Measurements from ENCODE around the gene FCF1. TPM values are rescaled to one million over a fixed set of nuclear protein-coding genes. Genes with fewer than 3 reads are reported as not detected.
A peak's percentile ranks its signal among the peaks of the same experiment; 100 is the strongest.

FCF1 gene
- total and polyA plus RNA-seq, 2 of the 4 experiments (the other 2 are of a cell fraction), result 37.1 to 45.5 TPM

- H2BK120ac ChIP-seq (ENCODE audit: low read depth, low read length), result no peak overlapping the region
- peaks cover 16 to 32% of the 10 kb centered on the region in 2 experiments; a peak in 2 of 4 replicates for H3K79me1 ChIP-seq (ENCODE audit: low read depth in 1 of 2, low read length in 2 of 2)
- ChIA-PET CTCF (no interaction called here), POLR2A (ENCODE audit: unreplicated experiment) (interaction anchor here (0.5 kb wide), 1 partner anchor 12 kb away, joined by 3 read pairs; no protein-coding TSS in a partner anchor)
- no peak overlapping the region for H2BK15ac ChIP-seq (ENCODE audit: low read depth, low read length)
- dilution Hi-C loops (cut with HindIII; ENCODE audit: low sequenced_read_pairs, unreplicated experiment) (no loop called here), intact Hi-C loops (cut with micrococcal nuclease) (no loop called here), in situ Hi-C loops (cut with MboI; ENCODE audit: low sequenced_read_pairs) (no loop called here)
- no peak overlapping the region for H2BK20ac ChIP-seq (ENCODE audit: low read depth, low read length)
- TF ChIP-seq MXI1 (IDR thresholded peaks at IDR 0.05; ENCODE audit: borderline replicate concordance, low read depth, low read length), result no peak
- no peak for TF ChIP-seq FOS (IDR thresholded peaks at IDR 0.05; ENCODE audit: low read depth, low read length)
- no peak for TF ChIP-seq CHD1 (IDR thresholded peaks at IDR 0.05; ENCODE audit: low read depth, low read length)
- no peak for TF ChIP-seq MAFK (IDR thresholded peaks at IDR 0.05; ENCODE audit: low read depth, low read length)
- H3K4ac ChIP-seq (ENCODE audit: low read depth, low read length), result no peak overlapping the region
- ATAC-seq (ENCODE audit: low read depth) (no peak), DNase-seq (no peak)
- WGBS, 2 experiments (ENCODE audit: extremely low coverage in 2 of 2, insufficient read length in 1 of 2), result no CpG with 5 or more reads among the region's 1 CpG
- no peak overlapping the region for H3K27ac ChIP-seq (ENCODE audit: insufficient read depth, low read length)
- no peaks in the 10 kb centered on the region for H3K9me3 ChIP-seq (ENCODE audit: control insufficient read depth, insufficient read depth, low read length)
- BruUV-seq (replicated peaks), result no TSS peak
- H4K91ac ChIP-seq (ENCODE audit: insufficient read depth, low read depth, low read length), result no peak overlapping the region
- H4K20me1 ChIP-seq (ENCODE audit: insufficient read depth, low read length), result no peaks in the 10 kb centered on the region
- no peak overlapping the region for H3K4me3 ChIP-seq (ENCODE audit: insufficient read depth, low read depth, low read length)
- no peak overlapping the region for H4K5ac ChIP-seq (ENCODE audit: low read depth, low read length)
- peaks cover 6% of the 10 kb centered on the region for H3K4me1 ChIP-seq (ENCODE audit: control insufficient read depth, insufficient read depth, low read length)
- no peak overlapping the region for H3K18ac ChIP-seq (ENCODE audit: low read depth, low read length)
- no peak overlapping the region for H3K4me2 ChIP-seq (ENCODE audit: low read depth, low read length)
- no peak overlapping the region for H3K56ac ChIP-seq (ENCODE audit: extremely low read depth, insufficient read depth, low read length)
- peaks cover 6% of the 10 kb centered on the region for H3K9me1 ChIP-seq (ENCODE audit: insufficient read depth, low read length)
- H2AK9ac ChIP-seq (replicated peaks; ENCODE audit: low read depth, low read length, poor library complexity), result no peak overlapping the region
- H3K9ac ChIP-seq (ENCODE audit: low read depth, low read length), result no peak overlapping the region
- H3K23ac ChIP-seq (ENCODE audit: low read depth, low read length), result no peak overlapping the region
- no peaks in the 10 kb centered on the region for H3K27me3 ChIP-seq (ENCODE audit: control insufficient read depth, insufficient read depth, low read length)
- H3K14ac ChIP-seq (replicated peaks; ENCODE audit: low read depth, low read length), result no peak overlapping the region
- H2BK5ac ChIP-seq (ENCODE audit: low read depth, low read length, poor library complexity, severe bottlenecking), result no peak overlapping the region
- H3K36me3 ChIP-seq (ENCODE audit: control insufficient read depth, insufficient read depth, low read length), result peaks cover 38% of the 10 kb centered on the region
- H4K8ac ChIP-seq (ENCODE audit: low read depth in 2 of 2, low read length in 2 of 2), result no peak overlapping the region
- H2AFZ ChIP-seq (replicated peaks; ENCODE audit: low read length, poor library complexity), result no peak overlapping the region
- 0 out of 2 replicates have a peak overlapping the region, but pooled peaks have one; percentile 4 for H2AK5ac ChIP-seq (ENCODE audit: low read depth, low read length)
These were observed 43.7 kb upstream of the FCF1 start for GRCh38 chr14:74669256-74669655.
